Measurements from ENCODE around the gene RRP12. TPM values are rescaled to one million over a fixed set of nuclear protein-coding genes. Genes with fewer than 3 reads are reported as not detected.
A peak's percentile ranks its signal among the peaks of the same experiment; 100 is the strongest.

Gene RRP12
- total RNA-seq, 1 donor from 2014 or later: 42.1 TPM

GRCh38 chr10:97406064-97406463 is 4.9 kb upstream of the RRP12 start:
- no peak for DNase-seq (ENCODE audit: low read depth, low spot score)
- Mint-ChIP-seq H3K9me3 (no peaks in the 10 kb centered on the region), H3K27ac (ENCODE audit: unreplicated experiment) (no peak overlapping the region), H3K4me3 (no peak overlapping the region), H3K4me1 (peaks cover 15% of the 10 kb centered on the region), H3K27me3 (ENCODE audit: low read depth) (no peaks in the 10 kb centered on the region), H3K36me3 (ENCODE audit: low read depth) (no peaks in the 10 kb centered on the region)
- TF ChIP-seq CTCF (conservative IDR thresholded peaks at IDR 0.05): no peak

DNA sequence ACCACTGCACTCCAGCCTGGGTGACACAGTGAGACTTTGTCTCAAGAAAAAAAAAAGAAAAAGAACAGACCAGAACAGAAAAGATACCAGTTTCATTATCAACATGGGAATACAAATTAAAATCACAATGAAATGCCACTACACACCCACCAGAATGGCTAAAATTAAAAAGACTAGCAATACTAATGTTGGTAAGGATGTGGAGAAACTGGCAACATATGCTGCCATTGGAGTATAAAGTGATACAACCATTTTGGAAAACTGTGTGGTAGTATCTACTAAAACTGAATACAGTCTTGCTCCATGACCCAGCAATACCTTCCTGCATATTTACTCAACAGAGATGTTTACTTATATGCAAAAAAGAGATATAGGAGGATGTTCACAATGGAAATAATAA is 2.9 kb upstream of the RRP12 start:
- no peaks in the 10 kb centered on the region for H3K9me3 Mint-ChIP-seq
- no peak for DNase-seq (ENCODE audit: low read depth, low spot score)
- H3K36me3 Mint-ChIP-seq (ENCODE audit: low read depth): no peaks in the 10 kb centered on the region
- H3K4me3 Mint-ChIP-seq: no peak overlapping the region
- H3K27me3 Mint-ChIP-seq (ENCODE audit: low read depth): no peaks in the 10 kb centered on the region
- H3K4me1 Mint-ChIP-seq: peaks cover 25% of the 10 kb centered on the region
- TF ChIP-seq CTCF (conservative IDR thresholded peaks at IDR 0.05): no peak
- no peak overlapping the region for H3K27ac Mint-ChIP-seq (ENCODE audit: unreplicated experiment)

DNA sequence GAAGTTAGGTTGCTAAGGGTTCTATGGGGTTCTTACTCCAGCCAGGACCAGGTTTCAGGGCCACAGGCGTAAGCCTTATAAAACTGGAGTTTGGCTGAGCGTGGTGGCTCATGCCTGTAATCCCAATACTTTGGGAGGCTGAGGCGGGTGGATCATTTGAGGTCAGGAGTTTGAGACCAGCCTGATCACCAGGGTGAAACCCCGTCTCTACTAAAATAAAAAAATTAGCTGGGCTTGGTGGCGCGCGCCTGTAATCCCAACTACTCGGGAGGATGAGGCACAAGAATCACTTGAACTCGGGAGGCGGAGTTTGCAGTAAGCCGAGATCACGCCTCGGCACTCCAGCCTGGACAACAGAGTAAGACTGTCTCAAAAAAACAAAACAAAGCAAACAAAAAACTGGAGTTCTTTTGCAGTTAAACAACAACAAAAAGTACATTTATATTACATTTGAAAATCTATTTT is 347 bp upstream of the RRP12 start:
- TF ChIP-seq CTCF (conservative IDR thresholded peaks at IDR 0.05): no peak
- H3K36me3 Mint-ChIP-seq (ENCODE audit: low read depth): no peaks in the 10 kb centered on the region

GRCh38 chr10:97399843-97400545 is 1.1 kb downstream of the RRP12 start:
- H3K27me3 Mint-ChIP-seq (ENCODE audit: low read depth): no peaks in the 10 kb centered on the region
- H3K9me3 Mint-ChIP-seq: no peaks in the 10 kb centered on the region
- H3K4me1 Mint-ChIP-seq: peaks cover 15% of the 10 kb centered on the region
- H3K27ac Mint-ChIP-seq (ENCODE audit: unreplicated experiment): no peak overlapping the region
- DNase-seq (ENCODE audit: low read depth, low spot score): no peak
- peak overlapping the region; percentile 97 for H3K4me3 Mint-ChIP-seq
- H3K36me3 Mint-ChIP-seq (ENCODE audit: low read depth): peaks cover 5% of the 10 kb centered on the region
- TF ChIP-seq CTCF (conservative IDR thresholded peaks at IDR 0.05): no peak

More for the DNA sequence above, 347 bp upstream of the RRP12 start:
- peak overlapping the region; percentile 97 for H3K4me3 Mint-ChIP-seq
- H3K9me3 Mint-ChIP-seq: no peaks in the 10 kb centered on the region
- H3K4me1 Mint-ChIP-seq: peaks cover 15% of the 10 kb centered on the region
- DNase-seq (ENCODE audit: low read depth, low spot score): no peak
- no peaks in the 10 kb centered on the region for H3K27me3 Mint-ChIP-seq (ENCODE audit: low read depth)
- H3K27ac Mint-ChIP-seq (ENCODE audit: unreplicated experiment): peak overlapping the region; percentile 83

GRCh38 chr10:97396056-97396455 is 5.1 kb downstream of the RRP12 start:
- peaks cover 10% of the 10 kb centered on the region for H3K4me1 Mint-ChIP-seq
- H3K4me3 Mint-ChIP-seq: no peak overlapping the region
- no peak for TF ChIP-seq CTCF (conservative IDR thresholded peaks at IDR 0.05)
- DNase-seq (ENCODE audit: low read depth, low spot score): no peak
- H3K27me3 Mint-ChIP-seq (ENCODE audit: low read depth): no peaks in the 10 kb centered on the region
- no peak overlapping the region for H3K27ac Mint-ChIP-seq (ENCODE audit: unreplicated experiment)
- H3K9me3 Mint-ChIP-seq: no peaks in the 10 kb centered on the region
- H3K36me3 Mint-ChIP-seq (ENCODE audit: low read depth): peaks cover 9% of the 10 kb centered on the region
